Lower leg skin (tissue), 3 donors: ENCODE results near the gene MEIOB.

ENCODE experiments used
- CTCF ChIP-seq, 3 donors: fragments of 450-650 bp; IDR thresholded peaks; one replicate each; pipeline ENCODE4 v1.5.1; 2016; ENCODE audit warnings: antibody characterized with exemption in 3 of 3, mild to moderate bottlenecking in 3 of 3, moderate library complexity in 2 of 3
- POLR2A ChIP-seq, 2 donors: fragments of 450-650 bp; IDR thresholded peaks; one replicate each; pipeline ENCODE4 v1.6.1; 2016 to 2017; ENCODE audit warnings: antibody characterized with exemption in 2 of 2, mild to moderate bottlenecking in 1 of 2, moderate library complexity in 1 of 2

DNA sequence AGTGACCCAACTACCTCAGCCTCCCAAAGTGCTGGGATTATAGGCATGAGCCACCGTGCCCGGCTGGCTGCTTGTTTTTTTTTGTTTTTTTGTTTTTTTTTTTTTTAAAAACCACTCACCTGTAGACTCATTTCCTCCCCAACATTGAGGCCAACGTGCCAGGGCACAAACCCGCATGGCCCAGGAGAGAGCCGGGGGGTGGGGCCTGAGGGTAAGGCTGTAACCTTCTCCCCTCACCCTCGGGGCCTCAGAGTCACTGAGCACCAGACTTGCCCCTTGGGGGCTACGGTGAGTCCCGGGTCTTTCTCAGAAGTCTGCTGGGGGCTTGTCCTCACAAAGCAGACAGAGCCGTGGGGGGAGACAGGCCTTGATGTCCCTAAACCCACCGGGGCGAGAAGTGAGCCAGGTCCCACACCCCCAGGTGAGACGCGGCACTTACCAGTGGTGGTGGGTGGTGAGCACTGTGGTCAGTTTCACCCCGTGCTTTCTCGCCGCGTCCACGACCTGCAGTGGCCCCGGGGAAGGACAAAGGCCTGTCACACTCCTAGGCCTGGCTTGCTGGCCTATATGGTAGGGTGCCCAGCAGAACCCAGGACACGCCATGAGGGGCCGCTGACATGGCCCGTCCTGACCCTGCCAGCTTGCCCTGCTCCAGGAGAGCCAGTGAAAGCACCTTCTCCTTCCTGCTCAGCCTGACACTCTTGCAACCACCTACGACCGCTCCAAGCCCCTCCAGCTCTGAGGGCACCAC is 49.9 kb downstream of the MEIOB start:
- TF ChIP-seq POLR2A (IDR thresholded peaks at IDR 0.05) (no peak), CTCF (IDR thresholded peaks at IDR 0.05) (no peak)
